Activated CD4-positive, alpha-beta T cell treated with anti-CD3 and anti-CD28 coated beads, Interleukin-2, amount 10 ng/mL, durations not matched to agents 24 days and 14 days (primary cell): Measurements from ENCODE around the gene OR6A2. TPM values are rescaled to one million over a fixed set of nuclear protein-coding genes. Genes with fewer than 3 reads are reported as not detected.

Source experiments
- DNase-seq: peaks from one replicate; pipeline ENCODE4 v3.0.0; 2022
- H3K27ac Mint-ChIP-seq: one replicate; pipeline ENCODE4 v1.8.0; 2022; ENCODE audit warnings: mild to moderate bottlenecking, mixed read lengths
- H3K27me3 Mint-ChIP-seq: one replicate; pipeline ENCODE4 v1.8.0; 2022; ENCODE audit warnings: mixed read lengths
- H3K36me3 Mint-ChIP-seq: one replicate; pipeline ENCODE4 v1.8.0; 2022; ENCODE audit warnings: low read depth, mild to moderate bottlenecking, mixed read lengths
- H3K4me1 Mint-ChIP-seq: one replicate; pipeline ENCODE4 v1.8.0; 2021; ENCODE audit warnings: mixed read lengths
- H3K4me3 Mint-ChIP-seq: one replicate; pipeline ENCODE4 v1.8.0; 2022; ENCODE audit warnings: mild to moderate bottlenecking, moderate library complexity, mixed read lengths
- H3K9me3 Mint-ChIP-seq: one replicate; pipeline ENCODE4 v1.8.0; 2021; ENCODE audit warnings: mixed read lengths
- intact Hi-C: fragments of 100-400 bp; cut with micrococcal nuclease; formaldehyde crosslinking; loops from one replicate; pipeline ENCODE4 v1.15.1; 2023
- total RNA-seq: library from RNA; stranded (reverse); gene quantifications from 2 replicates; pipeline ENCODE4 v1.2.3, GENCODE V29; 2022

OR6A2 gene
- total RNA-seq, 1 donor from 2014 or later = 0.35 TPM

- peaks cover 35% of the 10 kb centered on the region for H3K4me1 Mint-ChIP-seq
- H3K4me3 Mint-ChIP-seq = no peak overlapping the region
- H3K27me3 Mint-ChIP-seq = no peaks in the 10 kb centered on the region
- no peak overlapping the region for H3K27ac Mint-ChIP-seq
- H3K36me3 Mint-ChIP-seq = peaks cover 7% of the 10 kb centered on the region
- peak; percentile 60 for DNase-seq
- intact Hi-C loops = loop anchor here (1.0 to 5.0 kb wide), 5 partner anchors 7 to 508 kb away; partner anchors contain the start of genes CAVIN3 and CNGA4
- no peaks in the 10 kb centered on the region for H3K9me3 Mint-ChIP-seq
These were observed 53.9 kb downstream of the OR6A2 start for GRCh38 chr11:6745465-6746015.

- H3K9me3 Mint-ChIP-seq = no peaks in the 10 kb centered on the region
- intact Hi-C loops = loop anchor here (5.0 kb wide), 2 partner anchors 423 to 508 kb away; partner anchors contain the start of genes CAVIN3 and CNGA4
- DNase-seq = peak; percentile 53
- H3K4me3 Mint-ChIP-seq = no peak overlapping the region
- H3K27me3 Mint-ChIP-seq = no peaks in the 10 kb centered on the region
- peaks cover 35% of the 10 kb centered on the region for H3K4me1 Mint-ChIP-seq
- H3K36me3 Mint-ChIP-seq = peaks cover 7% of the 10 kb centered on the region
- no peak overlapping the region for H3K27ac Mint-ChIP-seq
These were observed 54.5 kb downstream of the OR6A2 start for GRCh38 chr11:6745018-6745417.

- DNase-seq = peak; percentile 72
- Mint-ChIP-seq H3K27ac (peak overlapping the region; percentile 67), H3K9me3 (no peaks in the 10 kb centered on the region), H3K27me3 (no peaks in the 10 kb centered on the region), H3K4me3 (no peak overlapping the region), H3K36me3 (peaks cover 21% of the 10 kb centered on the region), H3K4me1 (peaks cover 53% of the 10 kb centered on the region)
- intact Hi-C loops = no loop called here
These were observed 57.2 kb downstream of the OR6A2 start for GRCh38 chr11:6742260-6742659.

Other genes with a start within 250 kb of the OR6A2 start
- gene RRP8, start 196.1 kb downstream of the OR6A2 start, total RNA-seq = 41.5 and 43.8 TPM in 2 replicates
- 89.6 and 92.4 TPM in 2 replicates for gene ILK, start 195.9 kb downstream of the OR6A2 start, total RNA-seq
- 140 and 141 TPM in 2 replicates for gene TAF10, start 187.5 kb downstream of the OR6A2 start, total RNA-seq
- 32.2 and 35.2 TPM in 2 replicates for gene TPP1, start 180.3 kb downstream of the OR6A2 start, total RNA-seq
- 0.35 and 0.36 TPM in 2 replicates for gene DCHS1, start 143.9 kb downstream of the OR6A2 start, total RNA-seq
- 135 and 146 TPM in 2 replicates for gene MRPL17, start 116.3 kb downstream of the OR6A2 start, total RNA-seq
- gene OR2AG2, start 27.7 kb downstream of the OR6A2 start, total RNA-seq = 0.62 and 0.70 TPM in 2 replicates
- not detected in 2 replicates for gene OR2AG1, start 16.7 kb downstream of the OR6A2 start, total RNA-seq
- not detected in 2 replicates for gene OR10A5, start 46.0 kb upstream of the OR6A2 start, total RNA-seq
- gene OR10A2, start 63.4 kb upstream of the OR6A2 start, total RNA-seq = not detected in 2 replicates
- gene OR10A4, start 76.9 kb upstream of the OR6A2 start, total RNA-seq = not detected in 2 replicates
- 0.36 and 0.72 TPM in 2 replicates for gene OR2D2, start 92.8 kb upstream of the OR6A2 start, total RNA-seq
- not detected in 2 replicates for gene OR2D3, start 121.3 kb upstream of the OR6A2 start, total RNA-seq
- gene ZNF215, start 126.7 kb upstream of the OR6A2 start, total RNA-seq = 3.4 and 3.6 TPM in 2 replicates
- gene ZNF214, start 220.7 kb upstream of the OR6A2 start, total RNA-seq = not detected in 2 replicates
- gene NLRP14, start 220.8 kb upstream of the OR6A2 start, total RNA-seq = 0.09 and 0.21 TPM in 2 replicates